H1 (cell line): ENCODE measurements around the gene TXNRD2.

ENCODE experiments used
- CEBPB ChIP-seq: IDR thresholded peaks from 2 replicates; pipeline ENCODE4 v1.6.1; 2012; ENCODE audit warnings: low read depth, low read length
- EP300 ChIP-seq, 2 experiments: IDR thresholded peaks; 1 replicate in 1 of 2; 2 replicates in 1 of 2; pipeline ENCODE4 v1.6.1; 2011 to 2012; ENCODE audit warnings: low read depth in 2 of 2, low read length in 2 of 2, mild to moderate bottlenecking in 2 of 2, borderline replicate concordance in 1 of 2, inconsistent platforms in 1 of 2, moderate library complexity in 1 of 2
- EZH2 ChIP-seq: fragments of 200-600 bp; sonication (generic); IDR thresholded peaks from 2 replicates; pipeline ENCODE4 v1.7.1; 2012; ENCODE audit warnings: low read depth, mild to moderate bottlenecking, moderate library complexity, low read length, inconsistent platforms; ENCODE audit not compliant: severe bottlenecking
- RNF2 ChIP-seq: fragments of 200-900, 300-1000 bp; sonication (generic); IDR thresholded peaks from 2 replicates; pipeline ENCODE4 v1.7.1; 2016; ENCODE audit warnings: borderline replicate concordance, low read depth, mild to moderate bottlenecking, antibody characterized with exemption, low read length; ENCODE audit not compliant: poor library complexity, severe bottlenecking; ENCODE audit errors: missing control alignments
- SIX5 ChIP-seq: IDR thresholded peaks from 2 replicates; pipeline ENCODE4 v1.6.1; 2011; ENCODE audit warnings: mild to moderate bottlenecking, low read depth, low read length
- SUZ12 ChIP-seq: fragments of 200-600 bp; sonication (generic); IDR thresholded peaks from 2 replicates; pipeline ENCODE4 v1.6.1; 2012; ENCODE audit warnings: mild to moderate bottlenecking, inconsistent platforms, low read length, moderate library complexity, mixed read lengths
- ZNF274 ChIP-seq: IDR thresholded peaks from 2 replicates; pipeline ENCODE4 v1.7.0; 2012; ENCODE audit warnings: low read length, borderline replicate concordance; ENCODE audit errors: extremely low read depth
- TF ChIP-seq, protein P1 (sequence below), 3 experiments: IDR thresholded peaks; 1 replicate in 2 of 3; 2 replicates in 1 of 3; pipeline versions ENCODE4 v1.5.1 to v1.6.1; 2011; ENCODE audit warnings: low read length in 3 of 3, mild to moderate bottlenecking in 3 of 3, inconsistent platforms in 2 of 3, low read depth in 1 of 3, moderate library complexity in 1 of 3; ENCODE audit not compliant: insufficient read depth in 1 of 3; ENCODE audit errors: control extremely low read depth in 1 of 3
- TF ChIP-seq, protein P2 (sequence below): IDR thresholded peaks from 2 replicates; pipeline ENCODE4 v1.6.1; 2011; ENCODE audit warnings: low read length, improper control_type of control experiment

- TF ChIP-seq ZNF274 = no peak
- no peak for TF ChIP-seq SUZ12
- TF ChIP-seq, protein P1, sequence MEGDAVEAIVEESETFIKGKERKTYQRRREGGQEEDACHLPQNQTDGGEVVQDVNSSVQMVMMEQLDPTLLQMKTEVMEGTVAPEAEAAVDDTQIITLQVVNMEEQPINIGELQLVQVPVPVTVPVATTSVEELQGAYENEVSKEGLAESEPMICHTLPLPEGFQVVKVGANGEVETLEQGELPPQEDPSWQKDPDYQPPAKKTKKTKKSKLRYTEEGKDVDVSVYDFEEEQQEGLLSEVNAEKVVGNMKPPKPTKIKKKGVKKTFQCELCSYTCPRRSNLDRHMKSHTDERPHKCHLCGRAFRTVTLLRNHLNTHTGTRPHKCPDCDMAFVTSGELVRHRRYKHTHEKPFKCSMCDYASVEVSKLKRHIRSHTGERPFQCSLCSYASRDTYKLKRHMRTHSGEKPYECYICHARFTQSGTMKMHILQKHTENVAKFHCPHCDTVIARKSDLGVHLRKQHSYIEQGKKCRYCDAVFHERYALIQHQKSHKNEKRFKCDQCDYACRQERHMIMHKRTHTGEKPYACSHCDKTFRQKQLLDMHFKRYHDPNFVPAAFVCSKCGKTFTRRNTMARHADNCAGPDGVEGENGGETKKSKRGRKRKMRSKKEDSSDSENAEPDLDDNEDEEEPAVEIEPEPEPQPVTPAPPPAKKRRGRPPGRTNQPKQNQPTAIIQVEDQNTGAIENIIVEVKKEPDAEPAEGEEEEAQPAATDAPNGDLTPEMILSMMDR (IDR thresholded peaks at IDR 0.05; ENCODE audit: control extremely low read depth in 1 of 3, insufficient read depth in 1 of 3, low read depth in 1 of 3, low read length in 3 of 3) = no peak
- TF ChIP-seq EZH2 = no peak
- TF ChIP-seq, protein P2, sequence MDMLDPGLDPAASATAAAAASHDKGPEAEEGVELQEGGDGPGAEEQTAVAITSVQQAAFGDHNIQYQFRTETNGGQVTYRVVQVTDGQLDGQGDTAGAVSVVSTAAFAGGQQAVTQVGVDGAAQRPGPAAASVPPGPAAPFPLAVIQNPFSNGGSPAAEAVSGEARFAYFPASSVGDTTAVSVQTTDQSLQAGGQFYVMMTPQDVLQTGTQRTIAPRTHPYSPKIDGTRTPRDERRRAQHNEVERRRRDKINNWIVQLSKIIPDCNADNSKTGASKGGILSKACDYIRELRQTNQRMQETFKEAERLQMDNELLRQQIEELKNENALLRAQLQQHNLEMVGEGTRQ = no peak
- TF ChIP-seq CEBPB = no peak
- TF ChIP-seq EP300 (IDR thresholded peaks at IDR 0.05; ENCODE audit: borderline replicate concordance in 1 of 2, low read depth in 2 of 2, low read length in 2 of 2) = no peak
- TF ChIP-seq RNF2 = no peak
- TF ChIP-seq SIX5 = no peak
Measured at GRCh38 chr22:19970031-19970478, 28.4 kb upstream of the TXNRD2 start.
